Activated T-cell treated with anti-CD3 and anti-CD28 coated beads, Interleukin-2, amount 50 U/mL, for 72 hours (primary cell): ENCODE results near the gene KANSL1L. TPM values are rescaled to one million over a fixed set of nuclear protein-coding genes. Genes with fewer than 3 reads are reported as not detected.

Source experiments
- ATAC-seq, 2 donors: fragments of 150-1000 bp; cut with Tn5 transposase; replicated peaks in 1 of 2; 2 replicates each; pipeline ENCODE4 v1.10.0; 2021; ENCODE audit warnings: moderate library complexity in 2 of 2, mild to moderate bottlenecking in 1 of 2
- DNase-seq, 2 donors: peaks; one replicate each; pipeline ENCODE4 v3.0.0; 2021 to 2022; ENCODE audit warnings: mixed read lengths in 1 of 2
- H3K27ac Mint-ChIP-seq: one replicate; pipeline ENCODE4 v1.8.0; 2022; ENCODE audit warnings: mild to moderate bottlenecking, moderate library complexity, mixed read lengths
- H3K27me3 Mint-ChIP-seq: one replicate; pipeline ENCODE4 v1.8.0; 2022; ENCODE audit warnings: low read depth, mixed read lengths
- H3K36me3 Mint-ChIP-seq, 2 donors: one replicate each; pipeline ENCODE4 v1.8.0; 2022; ENCODE audit warnings: mixed read lengths in 2 of 2, mild to moderate bottlenecking in 1 of 2; ENCODE audit not compliant: insufficient read depth in 2 of 2
- H3K4me1 Mint-ChIP-seq: one replicate; pipeline ENCODE4 v1.8.0; 2022; ENCODE audit warnings: low read depth, mixed read lengths
- H3K4me3 Mint-ChIP-seq, 2 donors: one replicate each; pipeline ENCODE4 v1.8.0; 2022; ENCODE audit warnings: mild to moderate bottlenecking in 2 of 2, mixed read lengths in 2 of 2, moderate library complexity in 2 of 2
- H3K9me3 Mint-ChIP-seq, 2 donors: one replicate each; pipeline ENCODE4 v1.8.0; 2022; ENCODE audit warnings: mixed read lengths in 2 of 2
- total RNA-seq, 2 donors: library from RNA; stranded (reverse); gene quantifications; one replicate each; pipeline ENCODE4 v1.2.3, GENCODE V29; 2022

The KANSL1L gene, protein sequence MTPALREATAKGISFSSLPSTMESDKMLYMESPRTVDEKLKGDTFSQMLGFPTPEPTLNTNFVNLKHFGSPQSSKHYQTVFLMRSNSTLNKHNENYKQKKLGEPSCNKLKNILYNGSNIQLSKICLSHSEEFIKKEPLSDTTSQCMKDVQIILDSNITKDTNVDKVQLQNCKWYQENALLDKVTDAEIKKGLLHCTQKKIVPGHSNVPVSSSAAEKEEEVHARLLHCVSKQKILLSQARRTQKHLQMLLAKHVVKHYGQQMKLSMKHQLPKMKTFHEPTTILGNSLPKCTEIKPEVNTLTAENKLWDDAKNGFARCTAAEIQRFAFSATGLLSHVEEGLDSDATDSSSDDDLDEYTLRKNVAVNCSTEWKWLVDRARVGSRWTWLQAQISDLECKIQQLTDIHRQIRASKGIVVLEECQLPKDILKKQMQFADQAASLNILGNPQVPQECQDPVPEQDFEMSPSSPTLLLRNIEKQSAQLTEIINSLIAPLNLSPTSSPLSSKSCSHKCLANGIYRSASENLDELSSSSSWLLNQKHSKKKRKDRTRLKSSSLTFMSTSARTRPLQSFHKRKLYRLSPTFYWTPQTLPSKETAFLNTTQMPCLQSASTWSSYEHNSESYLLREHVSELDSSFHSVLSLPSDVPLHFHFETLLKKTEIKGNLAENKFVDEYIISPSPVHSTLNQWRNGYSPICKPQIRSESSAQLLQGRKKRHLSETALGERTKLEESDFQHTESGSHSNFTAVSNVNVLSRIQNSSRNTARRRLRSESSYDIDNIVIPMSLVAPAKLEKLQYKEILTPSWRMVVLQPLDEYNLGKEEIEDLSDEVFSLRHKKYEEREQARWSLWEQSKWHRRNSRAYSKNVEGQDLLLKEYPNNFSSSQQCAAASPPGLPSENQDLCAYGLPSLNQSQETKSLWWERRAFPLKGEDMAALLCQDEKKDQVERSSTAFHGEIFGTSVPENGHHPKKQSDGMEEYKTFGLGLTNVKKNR
- 10 to 100 TPM in 1 of 2 donors, 1 to 10 TPM in 1; 7.8 to 10.5 TPM for total RNA-seq

- H3K27me3 Mint-ChIP-seq = peaks cover 8% of the 10 kb centered on the region
- H3K4me1 Mint-ChIP-seq = peaks cover 34% of the 10 kb centered on the region
- H3K9me3 Mint-ChIP-seq = no peaks in the 10 kb centered on the region
- DNase-seq (peak; percentile 98 to 99), ATAC-seq (peak; percentile 83)
- no peaks in the 10 kb centered on the region for H3K36me3 Mint-ChIP-seq
- H3K27ac Mint-ChIP-seq = peak within 1 kb of the TSS; percentile 98
- H3K4me3 Mint-ChIP-seq = peak within 1 kb of the TSS; percentile 97 to 100
Observed at GRCh38 chr2:210171309-210172218, at the start of gene KANSL1L. Gene KANSL1L (minus strand): TSS chr2:210171409. CDS start chr2:210154582, 16,827 bp downstream.

DNA sequence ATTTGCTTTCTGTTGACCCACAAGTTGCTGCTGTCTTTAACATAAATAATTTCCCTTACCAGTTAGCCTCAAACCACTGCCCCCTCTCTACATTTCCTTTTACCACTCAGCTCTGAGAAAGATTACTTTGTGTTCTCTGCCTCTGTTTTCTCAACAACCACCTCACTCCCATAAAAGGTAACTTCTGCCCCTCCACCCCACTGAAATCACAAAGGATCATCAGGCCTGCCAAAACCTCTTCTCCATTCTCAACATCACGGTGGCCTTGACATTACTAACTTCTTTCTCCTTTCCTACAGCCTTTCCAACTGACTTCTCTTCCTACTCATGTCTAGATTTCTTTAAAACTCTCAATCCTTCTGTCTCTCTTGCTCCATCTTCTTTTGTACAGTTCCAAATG is 43.9 kb upstream of the KANSL1L start:
- Mint-ChIP-seq H3K4me3 (no peak overlapping the region), H3K9me3 (no peaks in the 10 kb centered on the region), H3K4me1 (no peaks in the 10 kb centered on the region), H3K36me3 (no peaks in the 10 kb centered on the region), H3K27me3 (peaks cover 8% of the 10 kb centered on the region), H3K27ac (no peak overlapping the region)
- ATAC-seq (no peak), DNase-seq (no peak)

DNA sequence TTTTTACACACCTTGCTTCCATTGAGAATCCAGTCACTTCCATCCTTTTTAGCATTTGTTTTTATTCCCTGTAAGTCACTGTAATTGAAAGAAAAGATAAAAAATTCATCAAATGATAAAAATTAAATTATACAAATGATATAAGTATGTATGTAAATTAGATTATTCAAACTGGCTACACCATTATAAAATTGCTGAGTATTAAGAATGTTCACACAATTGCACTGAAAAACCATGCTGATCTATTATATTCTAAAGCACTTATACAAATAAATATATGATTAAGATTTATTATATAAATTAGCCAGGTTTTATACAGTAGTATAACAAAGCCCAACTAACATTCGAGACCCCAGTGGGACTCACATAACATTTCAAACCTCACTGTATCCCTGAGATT is 39.0 kb upstream of the KANSL1L start:
- Mint-ChIP-seq H3K27me3 (no peaks in the 10 kb centered on the region), H3K9me3 (no peaks in the 10 kb centered on the region), H3K4me1 (no peaks in the 10 kb centered on the region), H3K4me3 (no peak overlapping the region), H3K27ac (no peak overlapping the region), H3K36me3 (no peaks in the 10 kb centered on the region)
- DNase-seq = no peak
- no peak for ATAC-seq

DNA sequence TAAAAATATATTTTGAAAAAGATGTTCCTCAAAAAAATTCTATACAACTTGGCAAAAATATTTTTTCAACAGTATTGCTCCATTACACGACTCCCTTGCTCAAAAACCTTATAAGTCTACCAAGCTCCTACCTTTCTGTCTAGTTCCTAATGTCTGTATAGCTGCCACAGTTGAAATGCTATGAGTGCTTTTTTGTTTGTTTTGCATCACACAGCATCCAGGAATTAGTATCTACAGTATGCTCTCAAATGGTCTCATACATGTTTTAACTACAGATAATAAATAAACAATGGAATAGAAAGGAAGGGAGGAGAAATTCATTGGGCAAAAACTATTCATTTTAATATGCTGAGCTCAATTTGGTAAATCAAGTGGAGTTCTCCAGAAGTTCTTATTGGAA is 36.7 kb upstream of the KANSL1L start:
- Mint-ChIP-seq H3K9me3 (no peaks in the 10 kb centered on the region), H3K36me3 (no peaks in the 10 kb centered on the region), H3K4me1 (no peaks in the 10 kb centered on the region), H3K4me3 (no peak overlapping the region), H3K27me3 (no peaks in the 10 kb centered on the region), H3K27ac (no peak overlapping the region)
- DNase-seq (no peak), ATAC-seq (no peak)

GRCh38 chr2:210203558-210203957 is 32.3 kb upstream of the KANSL1L start:
- Mint-ChIP-seq H3K36me3 (no peaks in the 10 kb centered on the region), H3K9me3 (no peaks in the 10 kb centered on the region), H3K27me3 (no peaks in the 10 kb centered on the region), H3K4me3 (no peak overlapping the region), H3K4me1 (no peaks in the 10 kb centered on the region), H3K27ac (no peak overlapping the region)
- no peak for ATAC-seq
- DNase-seq = no peak

GRCh38 chr2:210203147-210203546 is 31.9 kb upstream of the KANSL1L start:
- no peaks in the 10 kb centered on the region for H3K27me3 Mint-ChIP-seq
- H3K4me3 Mint-ChIP-seq = no peak overlapping the region
- no peaks in the 10 kb centered on the region for H3K9me3 Mint-ChIP-seq
- no peak overlapping the region for H3K27ac Mint-ChIP-seq
- DNase-seq (no peak), ATAC-seq (no peak)
- no peaks in the 10 kb centered on the region for H3K36me3 Mint-ChIP-seq
- no peaks in the 10 kb centered on the region for H3K4me1 Mint-ChIP-seq

- Mint-ChIP-seq H3K27me3 (no peaks in the 10 kb centered on the region), H3K36me3 (no peaks in the 10 kb centered on the region), H3K4me3 (no peak overlapping the region), H3K27ac (no peak overlapping the region), H3K9me3 (no peaks in the 10 kb centered on the region), H3K4me1 (no peaks in the 10 kb centered on the region)
- DNase-seq = no peak
- ATAC-seq = no peak
Observed at GRCh38 chr2:210199854-210200253, 28.6 kb upstream of the KANSL1L start.

DNA sequence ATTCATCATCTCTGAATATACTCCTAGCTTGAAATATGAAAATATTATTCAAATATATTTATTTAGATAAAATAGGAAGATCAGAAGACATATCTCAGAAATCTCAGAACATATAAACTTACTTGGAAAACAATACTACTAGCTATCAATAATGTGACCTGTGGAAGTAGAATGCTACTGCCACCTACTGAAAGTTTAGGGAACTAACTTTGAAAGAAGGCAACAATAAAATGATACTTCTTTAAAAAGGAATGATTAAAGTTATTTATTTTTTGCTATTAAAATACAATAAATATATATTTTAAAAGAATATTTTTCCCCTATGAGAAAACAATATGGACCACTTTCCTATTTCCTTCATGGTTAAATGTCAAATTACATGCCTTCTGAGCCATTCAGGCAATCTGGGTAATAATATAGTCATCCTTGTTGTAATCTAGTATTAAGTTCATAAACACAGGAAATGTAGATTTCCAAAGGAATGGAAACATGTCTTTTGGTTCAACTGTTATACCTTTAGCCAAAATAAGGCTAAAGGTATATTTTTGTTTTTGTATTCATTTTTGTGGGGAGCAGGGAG is 28.1 kb upstream of the KANSL1L start:
- Mint-ChIP-seq H3K27me3 (no peaks in the 10 kb centered on the region), H3K27ac (no peak overlapping the region), H3K9me3 (no peaks in the 10 kb centered on the region), H3K4me1 (no peaks in the 10 kb centered on the region), H3K4me3 (no peak overlapping the region), H3K36me3 (no peaks in the 10 kb centered on the region)
- ATAC-seq (no peak), DNase-seq (no peak)

GRCh38 chr2:210198326-210198725 is 27.1 kb upstream of the KANSL1L start:
- H3K4me1 Mint-ChIP-seq = no peaks in the 10 kb centered on the region
- H3K4me3 Mint-ChIP-seq = no peak overlapping the region
- no peaks in the 10 kb centered on the region for H3K9me3 Mint-ChIP-seq
- ATAC-seq (no peak), DNase-seq (no peak)
- no peaks in the 10 kb centered on the region for H3K36me3 Mint-ChIP-seq
- H3K27me3 Mint-ChIP-seq = no peaks in the 10 kb centered on the region
- H3K27ac Mint-ChIP-seq = no peak overlapping the region

GRCh38 chr2:210197720-210198119 is 26.5 kb upstream of the KANSL1L start:
- no peaks in the 10 kb centered on the region for H3K4me1 Mint-ChIP-seq
- no peaks in the 10 kb centered on the region for H3K36me3 Mint-ChIP-seq
- DNase-seq = no peak
- H3K9me3 Mint-ChIP-seq = no peaks in the 10 kb centered on the region
- no peak for ATAC-seq
- no peak overlapping the region for H3K27ac Mint-ChIP-seq
- H3K4me3 Mint-ChIP-seq = no peak overlapping the region
- H3K27me3 Mint-ChIP-seq = no peaks in the 10 kb centered on the region

DNA sequence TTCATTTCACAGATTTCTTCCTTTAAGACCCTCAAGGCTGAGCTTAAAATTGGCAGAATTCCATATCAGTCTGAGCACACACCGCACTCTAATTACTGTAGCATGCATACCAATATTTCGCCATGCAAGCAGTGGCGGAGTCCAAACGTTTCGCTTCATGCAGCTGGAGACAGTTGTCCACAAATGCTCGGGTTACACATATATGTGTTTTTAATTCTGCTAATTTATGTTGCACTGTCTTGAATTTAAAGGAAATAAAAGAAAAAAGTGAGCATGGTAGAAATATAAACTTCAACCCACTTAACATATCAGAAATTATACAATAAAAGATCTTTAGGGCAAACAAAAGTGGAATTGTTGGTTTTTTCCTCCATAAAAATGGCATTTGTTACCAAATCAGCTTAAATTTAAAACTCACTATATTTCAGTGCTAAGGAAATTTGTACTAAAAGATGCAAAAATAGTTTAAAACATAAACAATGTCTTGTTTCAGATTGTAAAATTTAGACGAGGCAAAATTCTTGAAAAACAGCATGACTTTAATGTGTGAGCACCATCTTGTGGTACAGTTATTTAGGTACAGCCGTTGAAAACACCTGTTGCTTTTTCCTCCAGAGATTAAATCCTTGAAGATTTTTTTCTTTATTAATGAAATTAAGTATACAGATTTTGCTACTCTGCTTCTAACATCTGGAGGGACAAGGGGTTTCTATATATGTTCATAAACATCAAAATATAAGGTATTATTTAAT is 24.1 kb upstream of the KANSL1L start:
- no peak for DNase-seq
- no peak for ATAC-seq
- Mint-ChIP-seq H3K27me3 (no peaks in the 10 kb centered on the region), H3K9me3 (no peaks in the 10 kb centered on the region), H3K4me3 (peak overlapping the region in 1 of 2 donors; percentile 31), H3K36me3 (no peaks in the 10 kb centered on the region), H3K27ac (no peak overlapping the region), H3K4me1 (no peaks in the 10 kb centered on the region)

DNA sequence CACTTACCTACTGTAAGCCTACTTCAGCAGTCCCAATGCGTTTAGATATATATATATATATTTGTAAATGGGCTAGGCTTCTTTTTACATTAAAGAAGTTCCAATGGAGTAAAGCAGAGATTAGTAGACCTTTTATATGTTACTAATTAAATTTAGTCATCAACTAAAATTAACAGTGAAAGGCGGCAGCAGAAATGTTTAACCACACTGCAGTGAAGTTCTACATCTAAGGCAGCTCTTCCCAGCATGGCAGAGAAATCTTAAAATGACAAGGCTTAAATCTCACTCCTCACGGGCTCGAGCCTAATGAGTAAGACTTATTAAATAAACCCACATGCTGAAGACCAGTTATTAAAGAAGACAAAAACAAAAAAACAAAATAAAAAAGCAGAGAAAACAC is 19.1 kb upstream of the KANSL1L start:
- no peak for DNase-seq
- ATAC-seq = no peak
- no peaks in the 10 kb centered on the region for H3K4me1 Mint-ChIP-seq
- no peaks in the 10 kb centered on the region for H3K27me3 Mint-ChIP-seq
- no peak overlapping the region for H3K27ac Mint-ChIP-seq
- peaks cover 3 to 4% of the 10 kb centered on the region in 2 donors for H3K9me3 Mint-ChIP-seq
- H3K4me3 Mint-ChIP-seq = no peak overlapping the region
- H3K36me3 Mint-ChIP-seq = peaks cover 4 to 5% of the 10 kb centered on the region in 2 donors
